K562 (cell line): ENCODE results near the gene REXO2. TPM values are rescaled to one million over a fixed set of nuclear protein-coding genes. Genes with fewer than 3 reads are reported as not detected.

ENCODE experiments used
- ATAC-seq: fragments of 200-7000 bp; cut with Tn5 transposase; 3 replicates; pipeline ENCODE4 v1.9.1; 2020; ENCODE audit warnings: moderate library complexity
- BruUV-seq: library from RNA; stranded (reverse); fragments of 400-500 nt; replicated peaks from 2 replicates; lab custom pipeline; 2021; lab: Mats Ljungman, UMichigan
- CTCF ChIA-PET: fragments of 300-600 bp; formaldehyde crosslinking; extraction: SDS; loops from one replicate; lab custom pipeline; 2021; ENCODE audit warnings: low intra/inter-chr PET ratio; lab: Yijun Ruan, JAX
- POLR2A ChIA-PET: fragments of 300-600, 350-650 bp; sonication (Branson Sonifier 250); formaldehyde crosslinking; extraction: SDS; loops from one replicate; lab custom pipeline; 2021; ENCODE audit warnings: antibody characterized with exemption, inconsistent platforms; lab: Yijun Ruan, JAX
- DNase-seq, 4 experiments: peaks; one replicate each; pipeline versions ENCODE4 v3.0.0 to v3.0.0-alpha.2; 2011 to 2018; ENCODE audit warnings: low spot score in 3 of 4, mixed read lengths in 3 of 4; ENCODE audit errors: extremely low read depth in 1 of 4
- FAIRE-seq: peaks from 2 replicates; lab custom pipeline; 2011; peaks lifted over from hg19 to GRCh38; lab: Jason Lieb, UNC
- H2AFZ ChIP-seq: 2 replicates; pipeline ENCODE4 v1.6.0; 2011; ENCODE audit warnings: low read depth, low read length, control low read depth, inconsistent platforms
- H3K27ac ChIP-seq: fragments of 200-600 bp; 3 replicates; pipeline ENCODE4 v1.8.0; 2011; ENCODE audit warnings: low read depth, mild to moderate bottlenecking, control low read depth, inconsistent platforms, low read length, moderate library complexity, mixed read lengths; ENCODE audit errors: extremely low read depth
- H3K27me3 ChIP-seq, 2 experiments: fragments of 300-600 bp in 1 of 2; 2 replicates in 1 of 2; 3 replicates in 1 of 2; pipeline versions ENCODE4 v1.6.0 to v1.8.0; 2011; ENCODE audit warnings: inconsistent platforms in 2 of 2, low read length in 2 of 2, mild to moderate bottlenecking in 1 of 2, mixed read lengths in 1 of 2, moderate library complexity in 1 of 2; ENCODE audit not compliant: control insufficient read depth in 2 of 2, insufficient read depth in 2 of 2
- H3K36me3 ChIP-seq: fragments of 300-600 bp; 3 replicates; pipeline ENCODE4 v1.8.0; 2011; ENCODE audit warnings: mild to moderate bottlenecking, low read length, inconsistent platforms; ENCODE audit not compliant: control insufficient read depth, insufficient read depth
- H3K4me1 ChIP-seq, 2 experiments: fragments of 200-600 bp in 1 of 2; replicated peaks in 1 of 2; 2 replicates in 1 of 2; 3 replicates in 1 of 2; pipeline versions ENCODE4 v1.5.1 to v1.8.0; 2011; ENCODE audit warnings: inconsistent platforms in 2 of 2, low read length in 2 of 2, mild to moderate bottlenecking in 1 of 2, mixed read lengths in 1 of 2, moderate library complexity in 1 of 2; ENCODE audit not compliant: control insufficient read depth in 2 of 2, insufficient read depth in 2 of 2
- H3K4me2 ChIP-seq: 2 replicates; pipeline ENCODE4 v1.6.1; 2011; ENCODE audit warnings: low read length, control low read depth, inconsistent platforms, mixed read lengths; ENCODE audit not compliant: insufficient read depth
- H3K4me3 ChIP-seq: fragments of 200-600 bp; sonication (generic), shearing (Covaris generic); 2 replicates; pipeline ENCODE4 v1.5.1; 2016; ENCODE audit warnings: control low read depth, inconsistent platforms
- H3K79me2 ChIP-seq: fragments of 200-600 bp; 3 replicates; pipeline ENCODE4 v1.8.0; 2011; ENCODE audit warnings: low read length, inconsistent platforms; ENCODE audit not compliant: control insufficient read depth, insufficient read depth
- H3K9ac ChIP-seq, 2 experiments: 2 replicates each; pipeline versions ENCODE4 v1.6.0 to v1.6.1; 2011; ENCODE audit warnings: low read depth in 2 of 2, low read length in 2 of 2, control low read depth in 1 of 2, inconsistent platforms in 1 of 2, mild to moderate bottlenecking in 1 of 2, mixed read lengths in 1 of 2; ENCODE audit not compliant: insufficient read depth in 1 of 2
- H3K9me1 ChIP-seq: one replicate; pipeline ENCODE4 v1.6.0; 2011; ENCODE audit warnings: inconsistent platforms, mild to moderate bottlenecking, low read length, moderate library complexity; ENCODE audit not compliant: control insufficient read depth, insufficient read depth
- H3K9me3 ChIP-seq: replicated peaks from 2 replicates; pipeline ENCODE4 v1.5.1; 2011; ENCODE audit warnings: low read depth, low read length, inconsistent platforms; ENCODE audit not compliant: control insufficient read depth, insufficient read depth
- H4K20me1 ChIP-seq: replicated peaks from 2 replicates; pipeline ENCODE4 v1.6.1; 2011; ENCODE audit warnings: low read length, inconsistent platforms, mixed read lengths; ENCODE audit not compliant: control insufficient read depth, insufficient read depth
- CBFA2T2 ChIP-seq: fragments of 450-650 bp; conservative IDR thresholded peaks from 2 replicates; pipeline ENCODE4 v1.6.1; 2017; ENCODE audit warnings: mild to moderate bottlenecking
- PPARD ChIP-seq: fragments of 250-450 bp; sonication (Bioruptor Pico); IDR thresholded peaks from 2 replicates; pipeline ENCODE4 v1.8.0; 2022; ENCODE audit warnings: inconsistent platforms, mild to moderate bottlenecking, moderate library complexity
- SUPT5H ChIP-seq: fragments of 450-650 bp; IDR thresholded peaks from 2 replicates; pipeline ENCODE4 v1.6.1; 2016
- TCF7 ChIP-seq: sonication (generic); IDR thresholded peaks from 2 replicates; pipeline ENCODE4 v1.6.1; 2016; ENCODE audit warnings: antibody characterized with exemption, borderline replicate concordance
- ZFPM2 ChIP-seq: fragments of 250-450 bp; sonication (Bioruptor Pico); IDR thresholded peaks from 2 replicates; pipeline ENCODE4 v1.5.1; 2022; ENCODE audit warnings: mild to moderate bottlenecking
- ZNF124 ChIP-seq: sonication (generic); formaldehyde crosslinking; IDR thresholded peaks from 2 replicates; pipeline ENCODE4 v1.8.1; 2022; ENCODE audit warnings: missing genetic modification reagents
- ZNF239 ChIP-seq: fragments of 250-450 bp; sonication (Bioruptor Pico); IDR thresholded peaks from 2 replicates; pipeline ENCODE4 v1.4.0; 2020; ENCODE audit warnings: mild to moderate bottlenecking
- WGBS: fragments of 100-300 bp; shearing (Covaris generic); methylation state at CpG from one replicate; pipeline ENCODE4 v1.1.6; 2016; ENCODE audit warnings: low coverage, mixed read lengths; ENCODE audit not compliant: insufficient coverage; ENCODE audit errors: missing lambda C conversion rate; 5-methylcytosine and 5-hydroxymethylcytosine counted together
- in situ Hi-C: fragments of 300-500 bp; cut with MboI; formaldehyde crosslinking; loops from 4 replicates; pipeline ENCODE4 v1.15.0; 2018; ENCODE audit warnings: inconsistent platforms, mixed read lengths
- intact Hi-C: fragments of 100-400 bp; cut with micrococcal nuclease; formaldehyde crosslinking; loops from 2 replicates; pipeline ENCODE4 v1.14.2; 2022
- polyA plus RNA-seq, 8 experiments: library from polyadenylated mRNA; depleted of rRNA in 4 of 8; stranded (reverse) in 5 of 8; unstranded in 3 of 8; fragments of >200 nt; fragmentation: Nextera tagmentation in 2 of 8; fragmentation: Illumina TruSeq in 1 of 8; extraction: Ambion mirVana in 2 of 8; extraction: Trizol in 1 of 8; gene quantifications; 2 replicates each; pipeline versions ENCODE4 v1.2.1 to v1.2.3, GENCODE V29; 2011 to 2014; ENCODE audit warnings: inconsistent platforms in 1 of 8, missing spikeins in 1 of 8
- total RNA-seq, 7 experiments: library from RNA; depleted of rRNA in 6 of 7; stranded (reverse); fragments of >200 nt in 6 of 7; fragmentation: Illumina TruSeq in 2 of 7; extraction: Trizol in 2 of 7; gene quantifications; 2 replicates each; pipeline versions ENCODE4 v1.2.1 to v1.2.3, GENCODE V29; 2011 to 2021; ENCODE audit warnings: low replicate concordance in 1 of 7
- TF ChIP-seq, protein P1 (sequence below), 2 experiments: fragments of 450-650 bp in 1 of 2; IDR thresholded peaks; 2 replicates each; pipeline ENCODE4 v1.6.1; 2011 to 2017; ENCODE audit warnings: low read depth in 2 of 2, antibody characterized with exemption in 1 of 2, borderline replicate concordance in 1 of 2, low read length in 1 of 2, mild to moderate bottlenecking in 1 of 2, mixed read lengths in 1 of 2; ENCODE audit not compliant: control insufficient read depth in 1 of 2
- TF ChIP-seq, protein P2 (sequence below): fragments of 250-450 bp; sonication (Bioruptor Pico); IDR thresholded peaks from 2 replicates; pipeline ENCODE4 v1.9.0; 2021; ENCODE audit warnings: mild to moderate bottlenecking
- TF ChIP-seq, protein P3 (sequence below): sonication (generic); formaldehyde crosslinking; IDR thresholded peaks from 2 replicates; pipeline ENCODE4 v1.8.1; 2023; ENCODE audit warnings: mild to moderate bottlenecking, missing genetic modification reagents

REXO2 gene
- total and polyA plus RNA-seq, 9 of the 15 experiments (the other 6 are each of a cell fraction or from before 2014, with no cell fraction given), result 143 to 370 (median 193) TPM

DNA sequence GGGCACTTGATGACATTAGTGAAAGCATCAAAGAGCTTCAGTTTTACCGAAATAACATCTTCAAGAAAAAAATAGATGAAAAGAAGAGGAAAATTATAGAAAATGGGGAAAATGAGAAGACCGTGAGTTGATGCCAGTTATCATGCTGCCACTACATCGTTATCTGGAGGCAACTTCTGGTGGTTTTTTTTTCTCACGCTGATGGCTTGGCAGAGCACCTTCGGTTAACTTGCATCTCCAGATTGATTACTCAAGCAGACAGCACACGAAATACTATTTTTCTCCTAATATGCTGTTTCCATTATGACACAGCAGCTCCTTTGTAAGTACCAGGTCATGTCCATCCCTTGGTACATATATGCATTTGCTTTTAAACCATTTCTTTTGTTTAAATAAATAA is 10.6 kb downstream of the REXO2 start:
- Histone ChIP-seq H4K20me1 (no peaks in the 10 kb centered on the region), H2AFZ (no peak overlapping the region), H3K4me3 (no peak overlapping the region), H3K79me2 (peaks cover 38% of the 10 kb centered on the region), H3K9me1 (no peaks in the 10 kb centered on the region), H3K27ac (no peak overlapping the region), H3K9ac (no peak overlapping the region), H3K36me3 (peaks cover 85% of the 10 kb centered on the region), H3K4me2 (no peak overlapping the region), H3K9me3 (no peaks in the 10 kb centered on the region), H3K27me3 (no peaks in the 10 kb centered on the region), H3K4me1 (peaks cover 0 to 6% of the 10 kb centered on the region in 2 experiments; a peak in 3 of 5 replicates)
- TF ChIP-seq ZNF124 (CRISPR knock-in tag) (no peak), CBFA2T2 (0 out of 2 replicates have a peak, but pooled peaks have one; percentile 5)
- FAIRE-seq (no peak), DNase-seq (no peak), ATAC-seq (no peak)
- ChIA-PET CTCF (no interaction called here), POLR2A (interaction anchor here (1.6 kb wide), 1 partner anchor 44 kb away, joined by 3 read pairs; no protein-coding TSS in a partner anchor)
- intact Hi-C loops, result no loop called here
- BruUV-seq, result no TSS peak
- WGBS, result 72% methylated on average over 6 of the region's 6 CpGs
- in situ Hi-C loops, result no loop called here

DNA sequence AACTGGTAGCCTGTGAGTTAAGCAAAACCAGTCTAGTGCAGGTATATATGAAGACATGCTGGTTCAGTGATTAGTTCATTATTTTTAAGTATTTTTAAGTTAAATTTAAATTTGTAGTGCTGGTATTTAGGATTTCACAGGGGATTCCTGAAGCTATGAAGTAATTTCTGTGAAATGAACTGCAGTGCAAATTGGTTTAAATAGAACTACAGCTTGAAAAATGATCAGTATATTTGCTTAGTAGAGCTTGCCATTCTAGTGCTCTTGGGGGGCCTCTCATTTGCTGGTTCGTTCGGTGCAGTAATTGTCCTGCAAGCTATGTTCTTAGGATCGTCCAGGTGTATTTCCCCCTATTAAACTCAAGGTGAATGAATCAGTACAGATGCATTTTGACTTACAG is 13.1 kb downstream of the REXO2 start:
- Histone ChIP-seq H3K4me2 (no peak overlapping the region), H2AFZ (no peak overlapping the region), H3K9ac (no peak overlapping the region), H3K36me3 (peaks cover 69% of the 10 kb centered on the region), H3K9me3 (no peaks in the 10 kb centered on the region), H3K27ac (no peak overlapping the region), H3K4me3 (no peak overlapping the region), H3K27me3 (no peaks in the 10 kb centered on the region), H3K4me1 (peaks cover 0 to 6% of the 10 kb centered on the region in 2 experiments; a peak in 3 of 5 replicates), H4K20me1 (no peaks in the 10 kb centered on the region), H3K9me1 (no peaks in the 10 kb centered on the region), H3K79me2 (peaks cover 17% of the 10 kb centered on the region)
- ChIA-PET CTCF (no interaction called here), POLR2A (interaction anchor here (1.1 to 1.9 kb wide), 3 partner anchors 9 to 40 kb away, joined by 3 to 12 read pairs (median 6); partner anchors contain the start of gene REXO2)
- BruUV-seq, result no TSS peak
- in situ Hi-C loops, result no loop called here
- intact Hi-C loops, result no loop called here
- 90% methylated on average over 3 of the region's 3 CpGs for WGBS
- ATAC-seq (no peak), FAIRE-seq (no peak), DNase-seq (no peak)
- TF ChIP-seq, protein P1, sequence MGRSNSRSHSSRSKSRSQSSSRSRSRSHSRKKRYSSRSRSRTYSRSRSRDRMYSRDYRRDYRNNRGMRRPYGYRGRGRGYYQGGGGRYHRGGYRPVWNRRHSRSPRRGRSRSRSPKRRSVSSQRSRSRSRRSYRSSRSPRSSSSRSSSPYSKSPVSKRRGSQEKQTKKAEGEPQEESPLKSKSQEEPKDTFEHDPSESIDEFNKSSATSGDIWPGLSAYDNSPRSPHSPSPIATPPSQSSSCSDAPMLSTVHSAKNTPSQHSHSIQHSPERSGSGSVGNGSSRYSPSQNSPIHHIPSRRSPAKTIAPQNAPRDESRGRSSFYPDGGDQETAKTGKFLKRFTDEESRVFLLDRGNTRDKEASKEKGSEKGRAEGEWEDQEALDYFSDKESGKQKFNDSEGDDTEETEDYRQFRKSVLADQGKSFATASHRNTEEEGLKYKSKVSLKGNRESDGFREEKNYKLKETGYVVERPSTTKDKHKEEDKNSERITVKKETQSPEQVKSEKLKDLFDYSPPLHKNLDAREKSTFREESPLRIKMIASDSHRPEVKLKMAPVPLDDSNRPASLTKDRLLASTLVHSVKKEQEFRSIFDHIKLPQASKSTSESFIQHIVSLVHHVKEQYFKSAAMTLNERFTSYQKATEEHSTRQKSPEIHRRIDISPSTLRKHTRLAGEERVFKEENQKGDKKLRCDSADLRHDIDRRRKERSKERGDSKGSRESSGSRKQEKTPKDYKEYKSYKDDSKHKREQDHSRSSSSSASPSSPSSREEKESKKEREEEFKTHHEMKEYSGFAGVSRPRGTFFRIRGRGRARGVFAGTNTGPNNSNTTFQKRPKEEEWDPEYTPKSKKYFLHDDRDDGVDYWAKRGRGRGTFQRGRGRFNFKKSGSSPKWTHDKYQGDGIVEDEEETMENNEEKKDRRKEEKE (IDR thresholded peaks at IDR 0.05; ENCODE audit: borderline replicate concordance in 1 of 2, control insufficient read depth in 1 of 2, low read depth in 2 of 2, low read length in 1 of 2), result no peak
- TF ChIP-seq SUPT5H, result no peak
- TF ChIP-seq PPARD (CRISPR knock-in tag), result no peak
- no peak for TF ChIP-seq TCF7
- TF ChIP-seq, protein P2, sequence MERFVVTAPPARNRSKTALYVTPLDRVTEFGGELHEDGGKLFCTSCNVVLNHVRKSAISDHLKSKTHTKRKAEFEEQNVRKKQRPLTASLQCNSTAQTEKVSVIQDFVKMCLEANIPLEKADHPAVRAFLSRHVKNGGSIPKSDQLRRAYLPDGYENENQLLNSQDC (CRISPR knock-in tag), result no peak
- TF ChIP-seq, protein P3, sequence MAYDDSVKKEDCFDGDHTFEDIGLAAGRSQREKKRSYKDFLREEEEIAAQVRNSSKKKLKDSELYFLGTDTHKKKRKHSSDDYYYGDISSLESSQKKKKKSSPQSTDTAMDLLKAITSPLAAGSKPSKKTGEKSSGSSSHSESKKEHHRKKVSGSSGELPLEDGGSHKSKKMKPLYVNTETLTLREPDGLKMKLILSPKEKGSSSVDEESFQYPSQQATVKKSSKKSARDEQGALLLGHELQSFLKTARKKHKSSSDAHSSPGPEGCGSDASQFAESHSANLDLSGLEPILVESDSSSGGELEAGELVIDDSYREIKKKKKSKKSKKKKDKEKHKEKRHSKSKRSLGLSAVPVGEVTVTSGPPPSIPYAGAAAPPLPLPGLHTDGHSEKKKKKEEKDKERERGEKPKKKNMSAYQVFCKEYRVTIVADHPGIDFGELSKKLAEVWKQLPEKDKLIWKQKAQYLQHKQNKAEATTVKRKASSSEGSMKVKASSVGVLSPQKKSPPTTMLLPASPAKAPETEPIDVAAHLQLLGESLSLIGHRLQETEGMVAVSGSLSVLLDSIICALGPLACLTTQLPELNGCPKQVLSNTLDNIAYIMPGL (CRISPR knock-in tag), result no peak
- no peak for TF ChIP-seq ZNF239
- TF ChIP-seq ZFPM2 (CRISPR knock-in tag), result no peak
